HL-60 (cell line): ENCODE measurements around the gene C8G.

Experiments
- DNase-seq, 2 experiments: peaks; one replicate each; pipeline ENCODE4 v3.0.0-alpha.2; 2010 to 2020; ENCODE audit warnings: low read depth in 1 of 2, low spot score in 1 of 2
- H3K27ac ChIP-seq: fragments of 250-450 bp; sonication (Bioruptor Pico); replicated peaks from 2 replicates; pipeline ENCODE4 v1.5.1; 2020; ENCODE audit warnings: mild to moderate bottlenecking, moderate library complexity
- H3K27me3 ChIP-seq: fragments of 250-450 bp; sonication (Bioruptor Pico); 2 replicates; pipeline ENCODE4 v1.5.1; 2021; ENCODE audit warnings: mild to moderate bottlenecking, moderate library complexity; ENCODE audit not compliant: insufficient read depth, poor library complexity, severe bottlenecking
- H3K4me3 ChIP-seq: replicated peaks from 2 replicates; pipeline ENCODE4 v1.5.1; 2011; ENCODE audit warnings: mild to moderate bottlenecking, control low read depth, low read length; ENCODE audit not compliant: insufficient read depth
- GABPA ChIP-seq: IDR thresholded peaks from 2 replicates; pipeline ENCODE4 v1.6.1; 2012; ENCODE audit warnings: low read depth
- POLR2AphosphoS5 ChIP-seq: IDR thresholded peaks from 2 replicates; pipeline ENCODE4 v1.6.1; 2012; ENCODE audit warnings: low read depth
- SPI1 ChIP-seq: IDR thresholded peaks from 2 replicates; pipeline ENCODE4 v1.6.1; 2012; ENCODE audit warnings: low read depth, mild to moderate bottlenecking, borderline replicate concordance
- TF ChIP-seq, protein P1 (sequence below): IDR thresholded peaks from 2 replicates; pipeline ENCODE4 v1.6.1; 2012; ENCODE audit warnings: low read depth; ENCODE audit not compliant: insufficient replicate concordance
- TF ChIP-seq, protein P2 (sequence below): IDR thresholded peaks from one replicate; pipeline ENCODE4 v1.5.1; 2011; ENCODE audit warnings: low read length, control low read depth, inconsistent platforms; ENCODE audit not compliant: insufficient read depth

The C8G gene

DNA sequence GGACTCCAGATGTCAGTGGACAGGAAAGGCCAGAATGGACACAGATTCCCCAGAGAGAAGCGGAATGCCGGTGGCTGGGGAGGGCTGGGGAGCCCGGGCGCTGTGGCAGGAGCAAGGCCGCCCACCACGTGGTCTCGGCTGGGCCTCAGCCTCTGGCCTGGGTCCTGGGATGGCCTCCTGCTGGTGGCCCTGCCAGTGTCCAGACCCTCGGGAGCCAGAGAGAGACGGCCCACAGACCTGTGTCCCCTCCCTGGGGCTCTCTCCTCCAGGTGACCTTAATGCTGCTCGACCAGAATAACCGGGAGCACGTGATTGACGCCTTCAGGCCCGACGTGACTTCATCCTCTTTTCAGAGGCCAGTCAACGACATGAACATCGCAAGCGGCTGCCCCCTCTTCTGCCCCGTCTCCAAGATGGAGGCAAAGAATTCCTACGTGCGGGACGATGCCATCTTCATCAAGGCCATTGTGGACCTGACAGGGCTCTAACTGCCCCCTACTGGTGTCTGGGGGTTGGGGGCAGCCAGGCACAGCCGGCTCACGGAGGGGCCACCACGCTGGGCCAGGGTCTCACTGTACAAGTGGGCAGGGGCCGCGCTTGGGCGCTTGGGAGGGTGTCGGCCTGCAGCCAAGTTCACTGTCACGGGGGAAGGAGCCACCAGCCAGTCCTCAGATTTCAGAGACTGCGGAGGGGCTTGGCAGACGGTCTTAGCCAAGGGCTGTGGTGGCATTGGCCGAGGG is 19.5 kb upstream of the C8G start:
- no peaks in the 10 kb centered on the region for H3K27me3 ChIP-seq
- H3K4me3 ChIP-seq = no peak overlapping the region
- TF ChIP-seq, protein P1, sequence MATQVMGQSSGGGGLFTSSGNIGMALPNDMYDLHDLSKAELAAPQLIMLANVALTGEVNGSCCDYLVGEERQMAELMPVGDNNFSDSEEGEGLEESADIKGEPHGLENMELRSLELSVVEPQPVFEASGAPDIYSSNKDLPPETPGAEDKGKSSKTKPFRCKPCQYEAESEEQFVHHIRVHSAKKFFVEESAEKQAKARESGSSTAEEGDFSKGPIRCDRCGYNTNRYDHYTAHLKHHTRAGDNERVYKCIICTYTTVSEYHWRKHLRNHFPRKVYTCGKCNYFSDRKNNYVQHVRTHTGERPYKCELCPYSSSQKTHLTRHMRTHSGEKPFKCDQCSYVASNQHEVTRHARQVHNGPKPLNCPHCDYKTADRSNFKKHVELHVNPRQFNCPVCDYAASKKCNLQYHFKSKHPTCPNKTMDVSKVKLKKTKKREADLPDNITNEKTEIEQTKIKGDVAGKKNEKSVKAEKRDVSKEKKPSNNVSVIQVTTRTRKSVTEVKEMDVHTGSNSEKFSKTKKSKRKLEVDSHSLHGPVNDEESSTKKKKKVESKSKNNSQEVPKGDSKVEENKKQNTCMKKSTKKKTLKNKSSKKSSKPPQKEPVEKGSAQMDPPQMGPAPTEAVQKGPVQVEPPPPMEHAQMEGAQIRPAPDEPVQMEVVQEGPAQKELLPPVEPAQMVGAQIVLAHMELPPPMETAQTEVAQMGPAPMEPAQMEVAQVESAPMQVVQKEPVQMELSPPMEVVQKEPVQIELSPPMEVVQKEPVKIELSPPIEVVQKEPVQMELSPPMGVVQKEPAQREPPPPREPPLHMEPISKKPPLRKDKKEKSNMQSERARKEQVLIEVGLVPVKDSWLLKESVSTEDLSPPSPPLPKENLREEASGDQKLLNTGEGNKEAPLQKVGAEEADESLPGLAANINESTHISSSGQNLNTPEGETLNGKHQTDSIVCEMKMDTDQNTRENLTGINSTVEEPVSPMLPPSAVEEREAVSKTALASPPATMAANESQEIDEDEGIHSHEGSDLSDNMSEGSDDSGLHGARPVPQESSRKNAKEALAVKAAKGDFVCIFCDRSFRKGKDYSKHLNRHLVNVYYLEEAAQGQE = no peak
- no peak for TF ChIP-seq SPI1
- TF ChIP-seq GABPA = no peak
- TF ChIP-seq POLR2AphosphoS5 = no peak; the same call in 1 of the 2 replicates
- TF ChIP-seq, protein P2, sequence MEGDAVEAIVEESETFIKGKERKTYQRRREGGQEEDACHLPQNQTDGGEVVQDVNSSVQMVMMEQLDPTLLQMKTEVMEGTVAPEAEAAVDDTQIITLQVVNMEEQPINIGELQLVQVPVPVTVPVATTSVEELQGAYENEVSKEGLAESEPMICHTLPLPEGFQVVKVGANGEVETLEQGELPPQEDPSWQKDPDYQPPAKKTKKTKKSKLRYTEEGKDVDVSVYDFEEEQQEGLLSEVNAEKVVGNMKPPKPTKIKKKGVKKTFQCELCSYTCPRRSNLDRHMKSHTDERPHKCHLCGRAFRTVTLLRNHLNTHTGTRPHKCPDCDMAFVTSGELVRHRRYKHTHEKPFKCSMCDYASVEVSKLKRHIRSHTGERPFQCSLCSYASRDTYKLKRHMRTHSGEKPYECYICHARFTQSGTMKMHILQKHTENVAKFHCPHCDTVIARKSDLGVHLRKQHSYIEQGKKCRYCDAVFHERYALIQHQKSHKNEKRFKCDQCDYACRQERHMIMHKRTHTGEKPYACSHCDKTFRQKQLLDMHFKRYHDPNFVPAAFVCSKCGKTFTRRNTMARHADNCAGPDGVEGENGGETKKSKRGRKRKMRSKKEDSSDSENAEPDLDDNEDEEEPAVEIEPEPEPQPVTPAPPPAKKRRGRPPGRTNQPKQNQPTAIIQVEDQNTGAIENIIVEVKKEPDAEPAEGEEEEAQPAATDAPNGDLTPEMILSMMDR = no peak
- DNase-seq = no peak
- H3K27ac ChIP-seq = no peak overlapping the region

DNA sequence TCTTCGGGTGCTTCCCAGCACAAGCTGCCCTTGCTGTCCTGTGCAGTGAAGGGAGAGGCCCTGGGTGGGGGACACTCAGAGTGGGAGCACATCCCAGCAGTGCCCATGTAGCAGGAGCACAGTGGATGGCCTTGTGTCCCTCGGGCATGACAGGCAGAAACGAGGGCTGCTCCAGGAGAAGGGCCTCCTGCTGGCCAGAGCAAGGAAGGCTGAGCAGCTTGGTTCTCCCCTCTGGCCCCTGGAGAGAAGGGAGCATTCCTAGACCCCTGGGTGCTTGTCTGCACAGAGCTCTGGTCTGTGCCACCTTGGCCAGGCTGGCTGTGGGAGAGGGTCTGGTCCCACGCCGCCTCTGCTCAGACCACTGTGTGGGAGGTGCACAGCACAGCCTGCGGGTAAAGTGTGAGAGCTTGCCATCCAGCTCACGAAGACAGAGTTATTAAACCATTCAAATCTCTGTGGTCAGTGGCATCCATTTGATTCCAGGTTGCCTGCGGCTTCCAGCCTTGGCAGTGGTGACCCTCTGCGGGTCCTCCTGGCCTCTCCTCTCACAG is 18.8 kb upstream of the C8G start:
- H3K27me3 ChIP-seq = no peaks in the 10 kb centered on the region
- H3K4me3 ChIP-seq = no peak overlapping the region
- TF ChIP-seq GABPA (no peak), POLR2AphosphoS5 (no peak; the same call in none of the 2 replicates), SPI1 (no peak)
- TF ChIP-seq, protein P2 = no peak
- TF ChIP-seq, protein P1 = no peak
- no peak for DNase-seq
- no peak overlapping the region for H3K27ac ChIP-seq

DNA sequence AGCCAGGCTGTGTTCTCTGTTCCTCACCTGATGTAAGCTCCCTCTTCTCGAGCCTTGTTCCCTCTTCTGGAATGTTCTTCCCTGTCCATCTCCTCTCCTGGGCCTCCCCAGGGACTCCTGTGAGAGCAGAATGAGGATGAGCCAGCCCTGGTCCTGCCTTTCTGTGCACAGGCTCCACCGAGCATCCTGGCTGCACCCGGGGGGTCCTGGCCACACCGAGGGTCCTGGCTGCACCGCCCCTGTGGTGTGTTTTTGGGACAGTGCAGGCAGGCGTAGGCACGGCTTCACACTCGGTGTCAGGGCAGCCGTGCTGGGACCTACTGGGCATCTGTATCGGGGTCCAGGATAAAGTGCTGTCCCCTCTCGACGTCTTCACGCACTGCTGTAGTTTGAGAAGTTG is 18.3 kb upstream of the C8G start:
- Histone ChIP-seq H3K27me3 (no peaks in the 10 kb centered on the region), H3K27ac (no peak overlapping the region), H3K4me3 (no peak overlapping the region)
- DNase-seq = no peak
- TF ChIP-seq, protein P1 = no peak
- TF ChIP-seq POLR2AphosphoS5 (no peak), SPI1 (no peak), GABPA (no peak)
- TF ChIP-seq, protein P2 = no peak
